ENCODE measurements around the gene TSPYL2.

DNA sequence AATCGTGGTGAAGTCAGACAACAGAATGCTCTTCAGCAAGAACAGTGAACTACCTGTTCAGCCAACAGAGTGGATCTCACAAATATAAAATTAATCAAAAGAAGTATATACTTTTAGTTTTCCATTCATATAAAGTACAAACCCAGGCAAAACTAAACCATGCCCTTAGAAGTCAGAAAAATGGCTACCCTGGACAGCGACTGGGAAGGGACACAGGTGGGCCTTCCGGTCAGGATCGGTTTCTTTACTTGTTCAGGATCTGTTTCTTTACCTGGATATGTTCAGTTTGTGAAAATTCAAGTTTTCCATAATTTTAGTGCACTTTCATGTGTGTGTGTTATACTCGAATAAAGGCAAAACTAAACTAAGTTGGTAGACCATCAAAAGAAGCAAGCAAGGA is 46.0 kb upstream of the TSPYL2 start:
- TF ChIP-seq, protein P1, sequence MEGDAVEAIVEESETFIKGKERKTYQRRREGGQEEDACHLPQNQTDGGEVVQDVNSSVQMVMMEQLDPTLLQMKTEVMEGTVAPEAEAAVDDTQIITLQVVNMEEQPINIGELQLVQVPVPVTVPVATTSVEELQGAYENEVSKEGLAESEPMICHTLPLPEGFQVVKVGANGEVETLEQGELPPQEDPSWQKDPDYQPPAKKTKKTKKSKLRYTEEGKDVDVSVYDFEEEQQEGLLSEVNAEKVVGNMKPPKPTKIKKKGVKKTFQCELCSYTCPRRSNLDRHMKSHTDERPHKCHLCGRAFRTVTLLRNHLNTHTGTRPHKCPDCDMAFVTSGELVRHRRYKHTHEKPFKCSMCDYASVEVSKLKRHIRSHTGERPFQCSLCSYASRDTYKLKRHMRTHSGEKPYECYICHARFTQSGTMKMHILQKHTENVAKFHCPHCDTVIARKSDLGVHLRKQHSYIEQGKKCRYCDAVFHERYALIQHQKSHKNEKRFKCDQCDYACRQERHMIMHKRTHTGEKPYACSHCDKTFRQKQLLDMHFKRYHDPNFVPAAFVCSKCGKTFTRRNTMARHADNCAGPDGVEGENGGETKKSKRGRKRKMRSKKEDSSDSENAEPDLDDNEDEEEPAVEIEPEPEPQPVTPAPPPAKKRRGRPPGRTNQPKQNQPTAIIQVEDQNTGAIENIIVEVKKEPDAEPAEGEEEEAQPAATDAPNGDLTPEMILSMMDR (IDR thresholded peaks at IDR 0.05; ENCODE audit: insufficient read depth, low read depth, low read length): no peak
- TF ChIP-seq EZH2 (IDR thresholded peaks at IDR 0.05; ENCODE audit: insufficient read depth, low read length): no peak

Measured in astrocyte (in vitro differentiated cells and primary cell).